ENCODE measurements around the gene CPHXL. TPM values are rescaled to one million over a fixed set of nuclear protein-coding genes. Genes with fewer than 3 reads are reported as not detected.
A peak's percentile ranks its signal among the peaks of the same experiment; 100 is the strongest.

The CPHXL gene
- total and polyA plus RNA-seq, 9 of the 15 experiments (the other 6 are each of a cell fraction or from before 2014, with no cell fraction given), result not detected

DNA sequence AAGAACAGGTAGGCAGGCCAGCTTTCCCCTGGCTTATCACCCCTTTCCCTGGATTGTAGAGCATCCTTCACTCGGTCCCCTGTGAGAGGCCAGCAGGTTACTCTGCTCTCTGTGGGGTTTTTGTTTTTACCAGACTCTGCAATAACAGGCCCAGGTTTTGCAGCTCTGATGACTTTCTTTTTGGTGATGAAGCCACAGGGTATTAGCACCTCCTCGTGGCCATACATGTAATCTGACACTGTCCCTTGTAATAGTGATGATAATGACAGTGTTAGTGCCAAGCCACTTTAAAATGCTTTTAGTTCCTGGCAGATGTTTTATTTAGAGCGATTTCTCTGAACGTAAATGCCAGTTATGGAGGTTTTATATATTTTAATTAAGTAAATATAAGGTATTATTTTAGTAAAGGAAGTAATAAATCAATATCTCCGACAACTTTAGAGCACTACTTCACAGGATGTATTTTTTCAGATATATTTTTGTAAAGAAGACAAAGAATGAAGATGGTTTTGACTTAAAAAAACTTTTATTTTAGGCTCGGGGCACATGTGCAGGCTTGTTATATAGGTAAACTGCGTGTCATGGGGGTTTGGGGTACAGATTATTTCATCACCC lies 38.0 kb upstream of the CPHXL start (continued):
- TF ChIP-seq, protein P1, sequence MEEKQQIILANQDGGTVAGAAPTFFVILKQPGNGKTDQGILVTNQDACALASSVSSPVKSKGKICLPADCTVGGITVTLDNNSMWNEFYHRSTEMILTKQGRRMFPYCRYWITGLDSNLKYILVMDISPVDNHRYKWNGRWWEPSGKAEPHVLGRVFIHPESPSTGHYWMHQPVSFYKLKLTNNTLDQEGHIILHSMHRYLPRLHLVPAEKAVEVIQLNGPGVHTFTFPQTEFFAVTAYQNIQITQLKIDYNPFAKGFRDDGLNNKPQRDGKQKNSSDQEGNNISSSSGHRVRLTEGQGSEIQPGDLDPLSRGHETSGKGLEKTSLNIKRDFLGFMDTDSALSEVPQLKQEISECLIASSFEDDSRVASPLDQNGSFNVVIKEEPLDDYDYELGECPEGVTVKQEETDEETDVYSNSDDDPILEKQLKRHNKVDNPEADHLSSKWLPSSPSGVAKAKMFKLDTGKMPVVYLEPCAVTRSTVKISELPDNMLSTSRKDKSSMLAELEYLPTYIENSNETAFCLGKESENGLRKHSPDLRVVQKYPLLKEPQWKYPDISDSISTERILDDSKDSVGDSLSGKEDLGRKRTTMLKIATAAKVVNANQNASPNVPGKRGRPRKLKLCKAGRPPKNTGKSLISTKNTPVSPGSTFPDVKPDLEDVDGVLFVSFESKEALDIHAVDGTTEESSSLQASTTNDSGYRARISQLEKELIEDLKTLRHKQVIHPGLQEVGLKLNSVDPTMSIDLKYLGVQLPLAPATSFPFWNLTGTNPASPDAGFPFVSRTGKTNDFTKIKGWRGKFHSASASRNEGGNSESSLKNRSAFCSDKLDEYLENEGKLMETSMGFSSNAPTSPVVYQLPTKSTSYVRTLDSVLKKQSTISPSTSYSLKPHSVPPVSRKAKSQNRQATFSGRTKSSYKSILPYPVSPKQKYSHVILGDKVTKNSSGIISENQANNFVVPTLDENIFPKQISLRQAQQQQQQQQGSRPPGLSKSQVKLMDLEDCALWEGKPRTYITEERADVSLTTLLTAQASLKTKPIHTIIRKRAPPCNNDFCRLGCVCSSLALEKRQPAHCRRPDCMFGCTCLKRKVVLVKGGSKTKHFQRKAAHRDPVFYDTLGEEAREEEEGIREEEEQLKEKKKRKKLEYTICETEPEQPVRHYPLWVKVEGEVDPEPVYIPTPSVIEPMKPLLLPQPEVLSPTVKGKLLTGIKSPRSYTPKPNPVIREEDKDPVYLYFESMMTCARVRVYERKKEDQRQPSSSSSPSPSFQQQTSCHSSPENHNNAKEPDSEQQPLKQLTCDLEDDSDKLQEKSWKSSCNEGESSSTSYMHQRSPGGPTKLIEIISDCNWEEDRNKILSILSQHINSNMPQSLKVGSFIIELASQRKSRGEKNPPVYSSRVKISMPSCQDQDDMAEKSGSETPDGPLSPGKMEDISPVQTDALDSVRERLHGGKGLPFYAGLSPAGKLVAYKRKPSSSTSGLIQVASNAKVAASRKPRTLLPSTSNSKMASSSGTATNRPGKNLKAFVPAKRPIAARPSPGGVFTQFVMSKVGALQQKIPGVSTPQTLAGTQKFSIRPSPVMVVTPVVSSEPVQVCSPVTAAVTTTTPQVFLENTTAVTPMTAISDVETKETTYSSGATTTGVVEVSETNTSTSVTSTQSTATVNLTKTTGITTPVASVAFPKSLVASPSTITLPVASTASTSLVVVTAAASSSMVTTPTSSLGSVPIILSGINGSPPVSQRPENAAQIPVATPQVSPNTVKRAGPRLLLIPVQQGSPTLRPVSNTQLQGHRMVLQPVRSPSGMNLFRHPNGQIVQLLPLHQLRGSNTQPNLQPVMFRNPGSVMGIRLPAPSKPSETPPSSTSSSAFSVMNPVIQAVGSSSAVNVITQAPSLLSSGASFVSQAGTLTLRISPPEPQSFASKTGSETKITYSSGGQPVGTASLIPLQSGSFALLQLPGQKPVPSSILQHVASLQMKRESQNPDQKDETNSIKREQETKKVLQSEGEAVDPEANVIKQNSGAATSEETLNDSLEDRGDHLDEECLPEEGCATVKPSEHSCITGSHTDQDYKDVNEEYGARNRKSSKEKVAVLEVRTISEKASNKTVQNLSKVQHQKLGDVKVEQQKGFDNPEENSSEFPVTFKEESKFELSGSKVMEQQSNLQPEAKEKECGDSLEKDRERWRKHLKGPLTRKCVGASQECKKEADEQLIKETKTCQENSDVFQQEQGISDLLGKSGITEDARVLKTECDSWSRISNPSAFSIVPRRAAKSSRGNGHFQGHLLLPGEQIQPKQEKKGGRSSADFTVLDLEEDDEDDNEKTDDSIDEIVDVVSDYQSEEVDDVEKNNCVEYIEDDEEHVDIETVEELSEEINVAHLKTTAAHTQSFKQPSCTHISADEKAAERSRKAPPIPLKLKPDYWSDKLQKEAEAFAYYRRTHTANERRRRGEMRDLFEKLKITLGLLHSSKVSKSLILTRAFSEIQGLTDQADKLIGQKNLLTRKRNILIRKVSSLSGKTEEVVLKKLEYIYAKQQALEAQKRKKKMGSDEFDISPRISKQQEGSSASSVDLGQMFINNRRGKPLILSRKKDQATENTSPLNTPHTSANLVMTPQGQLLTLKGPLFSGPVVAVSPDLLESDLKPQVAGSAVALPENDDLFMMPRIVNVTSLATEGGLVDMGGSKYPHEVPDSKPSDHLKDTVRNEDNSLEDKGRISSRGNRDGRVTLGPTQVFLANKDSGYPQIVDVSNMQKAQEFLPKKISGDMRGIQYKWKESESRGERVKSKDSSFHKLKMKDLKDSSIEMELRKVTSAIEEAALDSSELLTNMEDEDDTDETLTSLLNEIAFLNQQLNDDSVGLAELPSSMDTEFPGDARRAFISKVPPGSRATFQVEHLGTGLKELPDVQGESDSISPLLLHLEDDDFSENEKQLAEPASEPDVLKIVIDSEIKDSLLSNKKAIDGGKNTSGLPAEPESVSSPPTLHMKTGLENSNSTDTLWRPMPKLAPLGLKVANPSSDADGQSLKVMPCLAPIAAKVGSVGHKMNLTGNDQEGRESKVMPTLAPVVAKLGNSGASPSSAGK (IDR thresholded peaks at IDR 0.05), result 0 out of 2 replicates have a peak, but pooled peaks have one; percentile 14
- TF ChIP-seq ZNF133 (CRISPR knock-in tag; IDR thresholded peaks at IDR 0.05) (no peak), TRIM25 (IDR thresholded peaks at IDR 0.05; ENCODE audit: borderline replicate concordance) (no peak), ATF1 (CRISPR knock-in tag; IDR thresholded peaks at IDR 0.05) (no peak), ATF1 (tag; IDR thresholded peaks at IDR 0.05) (peak; percentile 50), STAG1 (CRISPR knock-in tag; IDR thresholded peaks at IDR 0.05; ENCODE audit: borderline replicate concordance) (peak; percentile 80; the same call in 1 of the 2 replicates)

Data from K562 (cell line).